Measurements from ENCODE around the gene IRF4. TPM values are rescaled to one million over a fixed set of nuclear protein-coding genes. Genes with fewer than 3 reads are reported as not detected.
A peak's percentile ranks its signal among the peaks of the same experiment; 100 is the strongest.

The IRF4 gene
- total RNA-seq, 1 donor from 2014 or later = 6.0 TPM

DNA sequence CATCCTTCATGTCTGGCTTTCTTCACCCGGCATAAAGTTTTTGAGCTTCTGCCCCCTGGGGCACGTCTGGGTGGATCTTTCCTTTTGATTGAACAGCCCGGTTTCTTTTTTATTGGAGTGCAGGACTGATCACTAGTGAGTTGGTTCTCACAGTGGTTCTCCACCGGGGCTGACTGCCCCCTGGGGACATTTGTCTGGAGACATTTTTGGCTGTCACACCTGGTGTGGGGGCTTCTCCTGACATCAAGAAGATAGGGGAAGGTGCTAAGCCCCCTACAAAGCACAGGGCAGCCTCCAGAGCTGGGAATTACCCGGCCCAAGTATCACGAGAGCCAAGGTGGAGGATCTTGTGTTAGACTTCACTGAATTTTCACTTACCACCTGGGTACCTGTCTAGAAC, 25.7 kb upstream of the IRF4 start:
- Histone ChIP-seq H3K4me3 (no peak overlapping the region), H3K27me3 (ENCODE audit: low read depth) (peaks cover 27% of the 10 kb centered on the region), H3K27ac (no peak overlapping the region), H3K36me3 (no peaks in the 10 kb centered on the region), H3K4me1 (no peaks in the 10 kb centered on the region), H3K9me3 (peaks cover 10% of the 10 kb centered on the region)
- ATAC-seq = no peak
- intact Hi-C loops (cut with DNase I) = no loop called here
- no peak for DNase-seq
- TF ChIP-seq, protein P1, sequence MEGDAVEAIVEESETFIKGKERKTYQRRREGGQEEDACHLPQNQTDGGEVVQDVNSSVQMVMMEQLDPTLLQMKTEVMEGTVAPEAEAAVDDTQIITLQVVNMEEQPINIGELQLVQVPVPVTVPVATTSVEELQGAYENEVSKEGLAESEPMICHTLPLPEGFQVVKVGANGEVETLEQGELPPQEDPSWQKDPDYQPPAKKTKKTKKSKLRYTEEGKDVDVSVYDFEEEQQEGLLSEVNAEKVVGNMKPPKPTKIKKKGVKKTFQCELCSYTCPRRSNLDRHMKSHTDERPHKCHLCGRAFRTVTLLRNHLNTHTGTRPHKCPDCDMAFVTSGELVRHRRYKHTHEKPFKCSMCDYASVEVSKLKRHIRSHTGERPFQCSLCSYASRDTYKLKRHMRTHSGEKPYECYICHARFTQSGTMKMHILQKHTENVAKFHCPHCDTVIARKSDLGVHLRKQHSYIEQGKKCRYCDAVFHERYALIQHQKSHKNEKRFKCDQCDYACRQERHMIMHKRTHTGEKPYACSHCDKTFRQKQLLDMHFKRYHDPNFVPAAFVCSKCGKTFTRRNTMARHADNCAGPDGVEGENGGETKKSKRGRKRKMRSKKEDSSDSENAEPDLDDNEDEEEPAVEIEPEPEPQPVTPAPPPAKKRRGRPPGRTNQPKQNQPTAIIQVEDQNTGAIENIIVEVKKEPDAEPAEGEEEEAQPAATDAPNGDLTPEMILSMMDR (IDR thresholded peaks at IDR 0.05) = no peak

DNA sequence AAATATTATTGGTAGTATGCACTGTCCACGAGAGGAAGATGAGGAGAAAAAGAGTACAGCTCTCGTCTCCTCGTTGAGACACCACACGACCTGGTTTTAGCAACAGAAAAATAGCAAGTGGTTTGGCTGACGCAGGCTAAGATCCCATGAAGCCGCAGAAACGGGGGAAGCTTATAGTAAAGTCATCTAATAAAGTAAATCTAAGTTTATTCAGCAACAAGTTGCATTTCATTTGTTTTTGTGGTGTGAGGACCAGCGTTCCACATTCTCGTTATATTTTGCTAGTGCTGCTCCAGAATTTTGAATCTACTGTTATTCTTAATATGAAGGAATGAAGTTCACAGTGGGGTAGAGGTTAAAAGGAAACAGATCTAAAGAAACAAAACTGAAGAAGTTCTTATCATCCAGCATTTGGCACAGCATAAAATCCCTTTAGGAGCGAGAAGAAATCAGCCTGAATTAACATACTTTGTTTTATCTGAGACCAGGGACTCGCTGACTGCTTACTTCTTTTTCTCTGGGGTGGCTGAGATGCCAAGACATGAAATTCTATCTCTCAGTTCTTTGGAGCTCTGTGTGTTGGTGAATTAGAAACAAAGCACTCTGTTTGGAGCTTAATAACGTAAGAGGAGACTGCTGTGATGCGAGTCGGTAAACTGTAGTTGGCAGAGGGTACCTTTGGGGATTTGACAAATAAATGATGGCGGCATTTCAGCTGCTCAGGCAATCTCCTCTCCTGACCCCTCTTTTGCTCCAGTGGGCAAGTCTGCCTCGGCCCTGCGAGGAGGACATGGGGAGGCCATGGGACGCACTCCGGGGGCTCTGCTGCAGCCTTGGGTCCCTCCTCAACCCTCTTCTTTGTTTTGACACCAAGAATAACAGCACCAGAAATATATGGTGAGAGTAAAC, 24.9 kb upstream of the IRF4 start:
- Histone ChIP-seq H3K4me1 (no peaks in the 10 kb centered on the region), H3K27ac (no peak overlapping the region), H3K36me3 (no peaks in the 10 kb centered on the region), H3K27me3 (ENCODE audit: low read depth) (peaks cover 27% of the 10 kb centered on the region), H3K9me3 (peaks cover 10% of the 10 kb centered on the region), H3K4me3 (no peak overlapping the region)
- intact Hi-C loops (cut with DNase I) = no loop called here
- ATAC-seq (peak; percentile 4 to 19), DNase-seq (no peak)
- TF ChIP-seq, protein P1 (IDR thresholded peaks at IDR 0.05) = no peak

DNA sequence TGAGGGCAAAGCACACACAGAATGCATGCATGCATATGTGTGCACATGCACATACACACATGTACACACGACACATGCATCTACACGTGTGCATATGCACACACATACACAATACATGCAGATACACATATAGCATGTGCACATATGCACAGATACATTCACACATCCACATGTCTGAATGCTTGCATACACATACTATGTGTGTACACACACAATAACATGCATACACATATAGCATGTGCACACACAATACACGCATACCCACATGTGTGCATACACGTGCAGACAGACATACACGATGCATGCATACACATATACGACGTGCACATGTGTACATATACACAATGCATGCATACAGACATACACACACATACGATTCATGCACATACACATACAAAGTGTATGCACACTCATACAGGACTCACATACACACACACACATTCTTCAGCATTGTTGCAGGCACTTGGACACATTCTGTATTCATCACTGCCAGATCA, 24.2 kb upstream of the IRF4 start:
- H3K27ac ChIP-seq = no peak overlapping the region
- H3K36me3 ChIP-seq = no peaks in the 10 kb centered on the region
- peaks cover 28% of the 10 kb centered on the region for H3K27me3 ChIP-seq (ENCODE audit: low read depth)
- intact Hi-C loops (cut with DNase I) = no loop called here
- H3K4me3 ChIP-seq = no peak overlapping the region
- DNase-seq (no peak), ATAC-seq (peak in 1 of 2 donors; percentile 20)
- H3K4me1 ChIP-seq = peaks cover under 1% of the 10 kb centered on the region
- TF ChIP-seq, protein P1 (IDR thresholded peaks at IDR 0.05) = no peak
- peaks cover 10% of the 10 kb centered on the region for H3K9me3 ChIP-seq

DNA sequence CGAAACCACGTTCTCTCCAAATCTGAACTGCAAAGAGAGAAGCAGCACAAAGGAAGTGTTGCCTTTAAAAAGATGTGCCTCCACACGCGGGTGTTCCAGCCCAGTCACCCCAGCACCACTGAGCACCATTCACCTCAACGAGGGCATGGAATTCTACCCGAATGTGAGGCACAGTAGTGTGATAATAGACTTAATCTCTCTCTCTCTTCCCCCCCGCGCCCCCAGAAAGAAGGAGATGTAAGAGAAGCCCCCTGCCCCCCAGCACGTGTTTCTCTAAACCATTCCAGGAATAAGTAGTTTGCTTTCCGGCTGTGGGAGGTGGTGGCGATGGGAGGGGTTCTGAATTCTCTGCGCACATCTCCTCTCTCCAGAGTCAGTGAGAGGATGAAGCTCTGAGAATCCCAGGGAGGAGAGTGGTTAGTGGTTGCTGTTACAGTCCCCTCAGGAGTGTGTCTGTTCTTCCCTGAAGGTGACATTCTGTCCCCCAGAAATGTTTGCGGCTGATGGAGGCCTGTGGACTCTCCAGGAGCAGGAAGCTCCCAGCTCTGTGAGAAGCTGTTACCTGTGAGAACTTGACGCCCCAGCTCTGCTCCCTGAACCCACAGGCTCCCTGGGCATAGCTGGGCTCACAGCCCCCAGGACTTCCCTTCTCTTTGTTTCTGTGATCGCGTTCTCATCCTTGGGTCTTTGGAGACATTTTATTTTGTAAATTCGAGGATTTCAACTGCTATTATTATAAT, 23.5 kb upstream of the IRF4 start:
- Histone ChIP-seq H3K27me3 (ENCODE audit: low read depth) (peaks cover 34% of the 10 kb centered on the region), H3K4me1 (peaks cover 7% of the 10 kb centered on the region)

More for the DNA sequence above, 23.5 kb upstream of the IRF4 start:
- TF ChIP-seq, protein P1 (IDR thresholded peaks at IDR 0.05) = no peak
- intact Hi-C loops (cut with DNase I) = no loop called here
- H3K27ac ChIP-seq = no peak overlapping the region
- no peak for ATAC-seq
- H3K4me3 ChIP-seq = no peak overlapping the region
- peaks cover 10% of the 10 kb centered on the region for H3K9me3 ChIP-seq
- no peak for DNase-seq
- no peaks in the 10 kb centered on the region for H3K36me3 ChIP-seq
